Endothelial cell of umbilical vein (primary cell): ENCODE data around the gene PLOD1. TPM values are rescaled to one million over a fixed set of nuclear protein-coding genes. Genes with fewer than 3 reads are reported as not detected.

ENCODE experiments used
- BruUV-seq: library from RNA; stranded (reverse); fragments of 400-500 nt; replicated peaks from 2 replicates; lab custom pipeline; 2021; lab: Mats Ljungman, UMichigan
- CTCF ChIA-PET: fragments of 300-600, 350-600 bp; sonication (Branson Sonifier 250); formaldehyde crosslinking; loops from one replicate; lab custom pipeline; 2021; ENCODE audit warnings: antibody characterized with exemption, inconsistent platforms; lab: Charles Lee
- POLR2A ChIA-PET: fragments of 300-600, 350-600 bp; sonication (Branson Sonifier 250); formaldehyde crosslinking; loops from one replicate; lab custom pipeline; 2021; ENCODE audit warnings: antibody characterized with exemption, inconsistent platforms; lab: Charles Lee
- DNase-seq: peaks from one replicate; pipeline ENCODE4 v3.0.0-alpha.2; 2011; ENCODE audit warnings: low read depth, low spot score
- FAIRE-seq: peaks from 2 replicates; lab custom pipeline; 2011; peaks lifted over from hg19 to GRCh38; lab: Jason Lieb, UNC
- H2AFZ ChIP-seq: 2 replicates; pipeline ENCODE4 v1.6.0; 2012; ENCODE audit warnings: low read depth, low read length, control low read depth, inconsistent platforms
- H3K27ac ChIP-seq: 2 replicates; pipeline ENCODE4 v1.5.1; 2011; ENCODE audit warnings: low read depth, mild to moderate bottlenecking, control low read depth, low read length, moderate library complexity; ENCODE audit not compliant: insufficient read depth
- H3K27me3 ChIP-seq, 2 experiments: 2 replicates each; pipeline versions ENCODE4 v1.6.0 to v1.6.1; 2011; ENCODE audit warnings: low read length in 2 of 2, mixed read lengths in 1 of 2; ENCODE audit not compliant: control insufficient read depth in 2 of 2, insufficient read depth in 2 of 2
- H3K36me3 ChIP-seq, 2 experiments: 2 replicates in 1 of 2; 3 replicates in 1 of 2; pipeline ENCODE4 v1.5.1; 2011; ENCODE audit warnings: low read length in 2 of 2, mild to moderate bottlenecking in 1 of 2, moderate library complexity in 1 of 2; ENCODE audit not compliant: control insufficient read depth in 2 of 2, insufficient read depth in 2 of 2; ENCODE audit errors: extremely low read depth in 1 of 2
- H3K4me1 ChIP-seq: 3 replicates; pipeline ENCODE4 v1.5.1; 2011; ENCODE audit warnings: mild to moderate bottlenecking, low read length; ENCODE audit not compliant: control insufficient read depth, insufficient read depth; ENCODE audit errors: extremely low read depth
- H3K4me2 ChIP-seq: 2 replicates; pipeline ENCODE4 v1.6.1; 2011; ENCODE audit warnings: low read length, control low read depth, mixed read lengths; ENCODE audit not compliant: insufficient read depth
- H3K4me3 ChIP-seq, 3 experiments: fragments of 200-600 bp in 1 of 3; sonication (generic), shearing (Covaris generic) in 1 of 3; replicated peaks in 1 of 3; 2 replicates each; pipeline ENCODE4 v1.5.1; 2011 to 2016; ENCODE audit warnings: control low read depth in 3 of 3, low read length in 3 of 3, mild to moderate bottlenecking in 2 of 3, inconsistent platforms in 1 of 3, low read depth in 1 of 3, moderate library complexity in 1 of 3; ENCODE audit not compliant: insufficient read depth in 1 of 3
- H3K79me2 ChIP-seq: 2 replicates; pipeline ENCODE4 v1.6.0; 2012; ENCODE audit warnings: low read length, inconsistent platforms; ENCODE audit not compliant: control insufficient read depth, insufficient read depth
- H3K9ac ChIP-seq: replicated peaks from 2 replicates; pipeline ENCODE3; 2011; ENCODE audit warnings: low read length, control low read depth; ENCODE audit not compliant: insufficient read depth; ENCODE audit errors: extremely low read depth
- H3K9me1 ChIP-seq: replicated peaks from 3 replicates; pipeline ENCODE4 v1.6.0; 2011; ENCODE audit warnings: mild to moderate bottlenecking, low read length; ENCODE audit not compliant: control insufficient read depth, insufficient read depth; ENCODE audit errors: extremely low read depth
- H3K9me3 ChIP-seq: replicated peaks from 2 replicates; pipeline ENCODE4 v1.5.1; 2012; ENCODE audit warnings: low read length, inconsistent platforms; ENCODE audit not compliant: control insufficient read depth, insufficient read depth
- H4K20me1 ChIP-seq: replicated peaks from 2 replicates; pipeline ENCODE3; 2011; ENCODE audit warnings: mild to moderate bottlenecking, low read length; ENCODE audit not compliant: control insufficient read depth, insufficient read depth; ENCODE audit errors: extremely low read depth
- CTCF ChIP-seq, 2 donors: IDR thresholded peaks; 1 replicate in 1 of 2; 2 replicates in 1 of 2; pipeline ENCODE4 v1.5.1; 2011; ENCODE audit warnings: low read length in 2 of 2, mild to moderate bottlenecking in 2 of 2, moderate library complexity in 2 of 2, control low read depth in 1 of 2, inconsistent platforms in 1 of 2, low read depth in 1 of 2; ENCODE audit not compliant: insufficient read depth in 1 of 2; ENCODE audit errors: extremely low read depth in 1 of 2
- EZH2 ChIP-seq: IDR thresholded peaks from 2 replicates; pipeline ENCODE4 v1.6.1; 2012; ENCODE audit warnings: borderline replicate concordance, low read depth, mild to moderate bottlenecking, moderate library complexity, low read length, inconsistent platforms; ENCODE audit not compliant: severe bottlenecking
- FOS ChIP-seq: IDR thresholded peaks from 2 replicates; pipeline ENCODE4 v1.6.1; 2011; ENCODE audit warnings: mild to moderate bottlenecking, low read length, moderate library complexity, borderline replicate concordance; ENCODE audit not compliant: insufficient read depth
- GATA2 ChIP-seq: IDR thresholded peaks from 2 replicates; pipeline ENCODE4 v1.7.0; 2011; ENCODE audit warnings: low read depth, mild to moderate bottlenecking, moderate library complexity, mixed read lengths, low read length; ENCODE audit not compliant: insufficient read length, insufficient read depth
- JUN ChIP-seq: IDR thresholded peaks from 2 replicates; pipeline ENCODE4 v1.6.1; 2011; ENCODE audit warnings: borderline replicate concordance, low read depth; ENCODE audit not compliant: insufficient read length, insufficient read depth
- MAX ChIP-seq: IDR thresholded peaks from 2 replicates; pipeline ENCODE4 v1.6.1; 2011; ENCODE audit not compliant: insufficient read depth, insufficient read length
- MYC ChIP-seq: IDR thresholded peaks from one replicate; pipeline ENCODE4 v1.6.1; 2011; ENCODE audit warnings: mild to moderate bottlenecking, low read depth, low read length
- POLR2A ChIP-seq: IDR thresholded peaks from 2 replicates; pipeline ENCODE4 v1.6.1; 2012; ENCODE audit warnings: low read depth, mild to moderate bottlenecking, control low read depth, low read length
- dilution Hi-C: fragments of 300-500 bp; cut with MboI; formaldehyde crosslinking; loops from one replicate; pipeline ENCODE4 v1.15.0; 2019; ENCODE audit warnings: low sequenced_read_pairs; ENCODE audit not compliant: extremely low pct_ligation_motif_present
- intact Hi-C: fragments of 100-400 bp; cut with micrococcal nuclease; formaldehyde crosslinking; loops from one replicate; pipeline ENCODE4 v1.10.0; 2022
- polyA plus RNA-seq, 4 experiments: library from polyadenylated mRNA; depleted of rRNA in 3 of 4; stranded (reverse) in 3 of 4; unstranded in 1 of 4; fragments of >200 nt; gene quantifications; 2 replicates each; pipeline versions ENCODE4 v1.2.1 to v1.2.3, GENCODE V29; 2011 to 2012; ENCODE audit warnings: missing spikeins in 1 of 4
- total RNA-seq: library from RNA; stranded (reverse); gene quantifications from 2 replicates; pipeline ENCODE4 v1.2.3, GENCODE V29; 2021

Gene PLOD1
- total and polyA plus RNA-seq, 2 donors (not counting 3 experiments of a cell fraction or from before 2014, with no cell fraction given): 260 to 412 TPM

GRCh38 chr1:11961230-11961629 lies 26.7 kb downstream of the PLOD1 start:
- FAIRE-seq (peak; percentile 58), DNase-seq (peak; percentile 47)
- intact Hi-C loops: no loop called here
- Histone ChIP-seq H3K9ac (no peak overlapping the region), H3K27me3 (no peaks in the 10 kb centered on the region), H3K4me2 (no peak overlapping the region), H3K9me3 (no peaks in the 10 kb centered on the region), H4K20me1 (no peaks in the 10 kb centered on the region), H3K9me1 (no peaks in the 10 kb centered on the region), H3K27ac (no peak overlapping the region), H3K4me3 (no peak overlapping the region), H2AFZ (no peak overlapping the region), H3K4me1 (no peaks in the 10 kb centered on the region), H3K36me3 (peaks cover 11 to 47% of the 10 kb centered on the region in 2 experiments), H3K79me2 (no peaks in the 10 kb centered on the region)
- TF ChIP-seq GATA2: no peak
- TF ChIP-seq FOS: no peak
- TF ChIP-seq JUN: no peak
- TF ChIP-seq EZH2: no peak
- TF ChIP-seq MAX: no peak
- no peak for TF ChIP-seq POLR2A
- TF ChIP-seq CTCF (IDR thresholded peaks at IDR 0.05; ENCODE audit: extremely low read depth in 1 of 2, insufficient read depth in 1 of 2, low read depth in 1 of 2, low read length in 2 of 2): no peak
- no peak for TF ChIP-seq MYC
- POLR2A ChIA-PET: interaction anchor here (0.6 kb wide), 1 partner anchor 14 kb away, joined by 3 read pairs; no protein-coding TSS in a partner anchor
- CTCF ChIA-PET: no interaction called here
- dilution Hi-C loops: no loop called here
- BruUV-seq: no TSS peak
